Measurements from ENCODE around the gene THOC7.

The THOC7 gene

GRCh38 chr3:63803911-63804310 lies 59.7 kb downstream of the THOC7 start:
- Histone ChIP-seq H3K27me3 (ENCODE audit: control insufficient read depth, insufficient read depth, low read length) (no peaks in the 10 kb centered on the region), H3K4me2 (ENCODE audit: low read length) (no peak overlapping the region), H3K9ac (no peak overlapping the region), H3K27ac (no peak overlapping the region), H3K4me3 (ENCODE audit: low read depth, low read length) (no peak overlapping the region), H3K36me3 (ENCODE audit: control insufficient read depth, insufficient read depth, low read length) (no peaks in the 10 kb centered on the region), H3K79me2 (no peaks in the 10 kb centered on the region), H2AFZ (no peak overlapping the region), H3K9me3 (ENCODE audit: control insufficient read depth, low read length) (no peaks in the 10 kb centered on the region), H3K4me1 (no peaks in the 10 kb centered on the region)
- TF ChIP-seq CTCF (IDR thresholded peaks at IDR 0.05) = no peak

GRCh38 chr3:63800097-63800496 lies 63.5 kb downstream of the THOC7 start:
- no peak overlapping the region for H3K27ac ChIP-seq
- no peak for TF ChIP-seq CTCF (IDR thresholded peaks at IDR 0.05)

GRCh38 chr3:63798949-63799348 lies 64.7 kb downstream of the THOC7 start:
- TF ChIP-seq CTCF (IDR thresholded peaks at IDR 0.05) = no peak
- Histone ChIP-seq H3K79me2 (no peaks in the 10 kb centered on the region), H3K4me2 (ENCODE audit: low read length) (no peak overlapping the region)

More at GRCh38 chr3:63800097-63800496, 63.5 kb downstream of the THOC7 start:
- no peak overlapping the region for H3K4me2 ChIP-seq (ENCODE audit: low read length)
- H3K79me2 ChIP-seq = no peaks in the 10 kb centered on the region
- H3K27me3 ChIP-seq (ENCODE audit: control insufficient read depth, insufficient read depth, low read length) = no peaks in the 10 kb centered on the region
- no peaks in the 10 kb centered on the region for H3K4me1 ChIP-seq
- H3K36me3 ChIP-seq (ENCODE audit: control insufficient read depth, insufficient read depth, low read length) = no peaks in the 10 kb centered on the region
- H2AFZ ChIP-seq = no peak overlapping the region
- no peak overlapping the region for H3K9ac ChIP-seq
- no peak overlapping the region for H3K4me3 ChIP-seq (ENCODE audit: low read depth, low read length)
- H3K9me3 ChIP-seq (ENCODE audit: control insufficient read depth, low read length) = no peaks in the 10 kb centered on the region

GRCh38 chr3:63798544-63798943 lies 65.1 kb downstream of the THOC7 start:
- no peaks in the 10 kb centered on the region for H3K36me3 ChIP-seq (ENCODE audit: control insufficient read depth, insufficient read depth, low read length)
- no peak overlapping the region for H2AFZ ChIP-seq
- H3K27ac ChIP-seq = no peak overlapping the region
- H3K27me3 ChIP-seq (ENCODE audit: control insufficient read depth, insufficient read depth, low read length) = no peaks in the 10 kb centered on the region
- no peaks in the 10 kb centered on the region for H3K79me2 ChIP-seq
- H3K4me1 ChIP-seq = no peaks in the 10 kb centered on the region
- no peak overlapping the region for H3K4me3 ChIP-seq (ENCODE audit: low read depth, low read length)
- no peak for TF ChIP-seq CTCF (IDR thresholded peaks at IDR 0.05)
- no peak overlapping the region for H3K9ac ChIP-seq
- no peaks in the 10 kb centered on the region for H3K9me3 ChIP-seq (ENCODE audit: control insufficient read depth, low read length)
- H3K4me2 ChIP-seq (ENCODE audit: low read length) = no peak overlapping the region

More at GRCh38 chr3:63798949-63799348, 64.7 kb downstream of the THOC7 start:
- no peak overlapping the region for H3K9ac ChIP-seq
- H3K4me3 ChIP-seq (ENCODE audit: low read depth, low read length) = no peak overlapping the region
- no peaks in the 10 kb centered on the region for H3K9me3 ChIP-seq (ENCODE audit: control insufficient read depth, low read length)
- no peak overlapping the region for H2AFZ ChIP-seq
- H3K4me1 ChIP-seq = no peaks in the 10 kb centered on the region
- no peaks in the 10 kb centered on the region for H3K36me3 ChIP-seq (ENCODE audit: control insufficient read depth, insufficient read depth, low read length)
- no peak overlapping the region for H3K27ac ChIP-seq
- H3K27me3 ChIP-seq (ENCODE audit: control insufficient read depth, insufficient read depth, low read length) = no peaks in the 10 kb centered on the region

GRCh38 chr3:63795438-63795837 lies 68.2 kb downstream of the THOC7 start:
- H3K4me3 ChIP-seq (ENCODE audit: low read depth, low read length) = no peak overlapping the region
- H3K36me3 ChIP-seq (ENCODE audit: control insufficient read depth, insufficient read depth, low read length) = no peaks in the 10 kb centered on the region
- H3K4me1 ChIP-seq = no peaks in the 10 kb centered on the region
- no peak overlapping the region for H2AFZ ChIP-seq
- no peaks in the 10 kb centered on the region for H3K79me2 ChIP-seq
- TF ChIP-seq CTCF (IDR thresholded peaks at IDR 0.05) = no peak
- no peaks in the 10 kb centered on the region for H3K9me3 ChIP-seq (ENCODE audit: control insufficient read depth, low read length)
- H3K27me3 ChIP-seq (ENCODE audit: control insufficient read depth, insufficient read depth, low read length) = no peaks in the 10 kb centered on the region
- H3K27ac ChIP-seq = no peak overlapping the region
- H3K9ac ChIP-seq = no peak overlapping the region
- H3K4me2 ChIP-seq (ENCODE audit: low read length) = no peak overlapping the region
